Measurements from ENCODE around the gene OR52R1.
"Not testable (repeated sequence)": the region's sequence is repeated elsewhere in the genome, so short reads cannot be mapped to it uniquely, and the experiment has no call there.

OR52R1 gene

DNA sequence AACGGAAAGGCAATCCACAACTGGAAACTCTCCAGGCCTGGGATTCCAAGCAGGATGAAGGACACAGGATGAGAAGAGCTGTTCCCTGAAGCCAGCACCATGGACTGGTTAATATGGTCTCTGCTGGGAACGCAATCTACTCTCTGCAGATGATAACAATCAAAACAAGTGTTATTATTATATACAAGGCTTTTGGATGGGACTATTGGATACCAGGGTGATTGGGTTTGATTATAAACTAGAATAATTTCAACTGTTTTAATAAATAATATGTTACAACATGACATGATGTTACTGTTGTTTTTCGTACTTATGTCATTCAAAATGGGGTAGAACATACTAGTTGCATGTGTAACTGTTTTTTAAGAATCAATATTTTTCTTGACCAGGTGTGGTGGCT, at the start of gene OR52R1:
Gene OR52R1, minus strand, starts transcription at position 101 of the 400 bp plus-strand sequence. Its CDS starts 0 bp downstream, at position 101.
- no peak for ATAC-seq

DNA sequence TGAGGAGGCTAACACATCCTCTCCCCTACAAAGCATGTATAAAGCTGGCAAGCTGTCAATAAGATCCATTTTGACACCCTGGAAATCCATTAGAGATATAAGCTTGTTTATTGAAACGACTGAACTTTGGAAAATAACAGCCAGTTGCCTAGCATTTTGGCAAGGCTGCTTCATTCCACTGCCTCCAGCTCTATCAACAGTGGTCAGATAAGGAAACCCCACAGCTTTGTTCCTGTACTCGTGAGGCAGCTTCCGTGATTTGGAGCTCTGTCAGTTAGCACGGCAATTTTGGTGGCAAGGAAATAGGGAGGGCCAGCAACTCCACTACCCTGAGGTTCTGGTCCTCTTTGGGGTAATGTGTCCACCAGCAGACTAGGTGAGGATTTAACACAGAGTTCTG, 46.9 kb upstream of the OR52R1 start:
- ATAC-seq, result no peak

GRCh38 chr11:4848908-4849532, 44.8 kb upstream of the OR52R1 start, which contains the start of gene OR51S1:
Gene OR51S1 (minus strand): TSS chr11:4849208. CDS start chr11:4849208, 0 bp downstream.
- no peak for ATAC-seq

DNA sequence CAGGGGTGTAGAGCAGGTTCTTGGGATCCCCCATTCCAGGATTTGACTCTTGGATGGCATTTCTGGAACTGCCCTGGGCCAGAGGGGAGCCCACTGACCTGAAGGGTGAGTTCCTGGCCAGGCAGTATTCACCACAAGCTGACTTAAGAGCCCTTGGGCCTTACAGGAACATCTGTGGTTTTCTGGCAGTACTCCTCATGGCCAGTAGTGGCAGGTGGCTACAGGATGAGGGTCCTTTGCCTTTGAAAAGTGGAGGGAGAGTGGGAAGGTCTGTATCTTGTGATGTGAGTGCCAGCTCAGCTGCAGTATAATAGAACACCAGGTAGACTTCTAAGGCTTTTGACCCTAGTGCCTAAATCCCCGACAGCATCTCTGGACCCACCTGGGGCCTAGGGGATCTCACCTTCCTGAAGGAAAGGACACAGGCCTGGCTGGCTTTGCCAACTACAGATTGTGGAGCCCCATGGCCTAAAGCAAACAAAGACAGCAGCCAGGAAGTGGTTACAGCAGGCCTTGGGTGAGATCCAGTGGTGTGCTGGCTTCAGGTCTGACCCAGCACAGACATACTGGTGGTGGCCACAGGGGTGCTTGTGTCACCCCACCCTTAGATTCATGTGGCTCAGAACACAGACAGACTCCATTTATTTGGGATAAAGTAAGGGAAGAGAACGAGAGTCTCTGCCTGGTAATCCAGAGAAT, 35.8 kb upstream of the OR52R1 start:
- no peak for ATAC-seq

DNA sequence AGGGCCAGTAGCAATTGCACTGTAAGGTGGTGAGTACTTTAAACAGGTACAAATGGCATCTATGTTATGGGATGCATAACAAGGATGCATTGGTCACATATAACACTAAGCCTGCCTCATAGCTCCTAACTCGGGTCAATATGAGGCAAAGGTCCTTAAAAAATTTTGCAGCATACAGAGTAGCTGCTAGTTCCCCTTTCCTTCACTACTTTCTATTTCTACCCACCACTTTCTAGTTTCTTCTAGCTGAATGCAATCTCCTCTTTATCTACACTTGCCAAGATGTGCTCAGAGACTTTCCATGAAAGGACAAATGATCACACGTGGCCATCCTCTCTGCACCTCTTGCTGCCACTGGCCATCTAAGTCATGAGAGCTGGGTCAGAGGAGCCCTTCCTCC, 26.7 kb upstream of the OR52R1 start:
- ATAC-seq, result no peak

- ATAC-seq, result no peak
Measured at GRCh38 chr11:4830346-4830745, 26.2 kb upstream of the OR52R1 start.

GRCh38 chr11:4826425-4826824, 22.2 kb upstream of the OR52R1 start:
- no peak for ATAC-seq

DNA sequence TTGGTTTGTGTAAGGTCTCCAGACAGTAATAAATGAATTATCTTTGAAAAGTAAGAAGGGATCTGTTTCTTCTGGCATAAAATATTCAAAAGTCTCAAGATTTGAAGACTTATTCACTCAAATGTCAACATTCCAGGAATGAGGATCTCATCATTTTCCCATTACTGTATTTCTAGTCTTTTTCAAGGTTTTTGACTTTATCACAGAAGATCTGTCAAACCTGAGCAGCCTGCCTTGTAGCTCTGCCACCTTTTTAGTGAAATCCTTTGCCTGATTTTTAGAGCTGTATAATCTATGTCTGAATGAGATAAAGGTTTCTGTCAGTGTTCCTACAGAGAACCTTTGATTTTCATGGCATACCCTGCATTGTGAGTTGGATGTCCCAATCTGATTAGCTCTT, 21.0 kb upstream of the OR52R1 start:
- no peak for ATAC-seq

GRCh38 chr11:4821021-4821420, 16.8 kb upstream of the OR52R1 start, which contains the start of gene OR51F2:
Gene OR51F2 (plus strand): TSS chr11:4821321. CDS start chr11:4821422, 101 bp downstream.
- no peak for ATAC-seq

- no peak for ATAC-seq
Measured at GRCh38 chr11:4809246-4809645, 5.1 kb upstream of the OR52R1 start.

DNA sequence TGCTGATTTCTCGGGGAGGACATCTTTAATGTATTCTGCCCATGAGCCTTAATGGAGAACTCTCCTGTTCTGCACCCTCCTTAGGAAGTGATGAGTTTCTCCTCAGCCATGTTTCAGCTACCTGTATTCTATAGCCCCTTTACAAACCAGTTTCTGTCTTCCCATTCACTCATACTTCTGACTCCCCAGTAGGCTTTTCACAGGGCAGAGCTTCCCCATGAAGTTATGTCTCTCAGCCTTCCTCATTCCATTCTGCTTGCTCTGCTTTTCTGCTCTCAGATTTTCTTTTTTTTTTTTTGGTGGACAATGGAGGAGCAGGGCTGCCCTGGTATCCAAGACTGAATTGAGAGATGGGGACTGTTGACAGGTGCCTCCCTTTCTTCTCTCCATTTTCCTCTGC, 4.3 kb upstream of the OR52R1 start:
- no peak for ATAC-seq

GRCh38 chr11:4801316-4801715, 2.9 kb downstream of the OR52R1 start:
- ATAC-seq, result not testable (repeated sequence)

- ATAC-seq, result no peak
Measured at GRCh38 chr11:4798427-4799183, 5.6 kb downstream of the OR52R1 start.

DNA sequence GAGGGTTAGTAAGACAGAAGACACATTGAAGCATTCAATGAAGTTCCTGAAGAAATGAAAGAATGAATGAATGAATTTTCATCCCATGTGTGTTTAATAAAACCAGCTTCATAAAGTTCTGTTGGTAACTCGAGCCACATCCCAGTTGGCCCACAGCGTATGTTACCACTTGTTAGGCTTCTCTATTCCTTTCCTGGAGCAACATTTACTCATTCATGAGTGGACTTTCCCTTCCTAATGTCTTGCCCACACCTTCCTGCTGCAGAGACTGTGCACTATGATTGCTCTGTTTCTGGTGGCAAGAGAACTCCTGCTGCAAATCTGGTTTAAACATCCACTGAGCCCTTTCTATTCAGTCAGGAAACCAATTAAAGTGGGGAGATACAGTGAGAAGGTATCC, 7.0 kb downstream of the OR52R1 start:
- no peak for ATAC-seq

- no peak for ATAC-seq
Measured at GRCh38 chr11:4782454-4782853, 21.7 kb downstream of the OR52R1 start.

DNA sequence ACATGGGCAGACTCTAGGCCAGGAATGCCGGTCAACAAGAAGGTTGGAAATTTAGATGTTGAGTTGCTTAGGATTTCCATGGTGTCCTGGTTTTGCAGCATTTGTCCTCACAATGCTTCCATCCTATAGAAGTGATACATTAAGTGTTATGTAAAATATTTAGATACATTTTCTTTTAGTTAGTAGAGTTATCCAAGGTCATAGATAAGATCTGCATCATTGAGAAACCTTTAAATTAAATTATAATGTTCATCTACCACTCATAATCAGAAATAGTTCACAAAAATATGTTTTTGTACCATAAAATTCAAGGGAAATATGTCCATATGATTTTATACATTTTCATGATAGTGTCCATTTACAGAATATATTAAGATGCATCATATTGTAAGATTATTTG, 34.3 kb downstream of the OR52R1 start, which contains the start of gene OR51F1:
Gene OR51F1, minus strand, starts transcription at position 101 of the 400 bp plus-strand sequence. Its CDS starts 0 bp downstream, at position 101.
- no peak for ATAC-seq

- no peak for ATAC-seq
Measured at GRCh38 chr11:4768094-4768493, 36.1 kb downstream of the OR52R1 start.

GRCh38 chr11:4766420-4767043, 37.6 kb downstream of the OR52R1 start:
- ATAC-seq, result no peak

DNA sequence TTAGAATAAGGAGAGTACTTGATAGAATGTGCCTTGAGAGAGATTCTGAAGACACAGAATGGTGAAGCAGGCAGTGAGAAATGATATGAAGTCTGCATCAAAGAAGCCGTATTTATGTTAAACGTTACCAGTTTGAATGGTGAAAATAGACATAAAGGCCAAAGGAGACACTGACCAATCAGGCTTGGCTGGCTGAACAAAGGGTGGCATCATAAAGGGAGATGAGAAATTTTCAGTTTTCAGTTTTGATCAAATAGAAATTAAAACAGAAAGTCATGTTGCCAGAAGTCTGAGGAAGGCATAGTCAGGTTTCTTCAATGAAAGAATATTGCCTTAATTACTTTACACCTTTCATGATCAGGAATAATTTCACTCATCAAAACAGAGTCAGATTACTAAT, 41.1 kb downstream of the OR52R1 start:
- ATAC-seq, result no peak
